Stromal cell of bone marrow (primary cell): ENCODE data around the gene ELMO1.

Experiments used
- DNase-seq: peaks from one replicate; pipeline ENCODE4 v3.0.0-alpha.2; 2012; ENCODE audit warnings: low read depth

Gene ELMO1

GRCh38 chr7:37368540-37368939, 80.1 kb downstream of the ELMO1 start:
- no peak for DNase-seq

GRCh38 chr7:37367010-37367409, 81.7 kb downstream of the ELMO1 start:
- no peak for DNase-seq

- DNase-seq: no peak
Measured at GRCh38 chr7:37366445-37366844, 82.2 kb downstream of the ELMO1 start.

- no peak for DNase-seq
Measured at GRCh38 chr7:37365405-37365804, 83.3 kb downstream of the ELMO1 start.

- no peak for DNase-seq
Measured at GRCh38 chr7:37364856-37365255, 83.8 kb downstream of the ELMO1 start.

GRCh38 chr7:37363536-37364491, 84.8 kb downstream of the ELMO1 start:
- no peak for DNase-seq

GRCh38 chr7:37362802-37363201, 85.9 kb downstream of the ELMO1 start:
- no peak for DNase-seq

GRCh38 chr7:37360484-37360883, 88.2 kb downstream of the ELMO1 start:
- DNase-seq: no peak

- no peak for DNase-seq
Measured at GRCh38 chr7:37359662-37360444, 88.8 kb downstream of the ELMO1 start.

GRCh38 chr7:37359180-37359579, 89.5 kb downstream of the ELMO1 start:
- no peak for DNase-seq

GRCh38 chr7:37357637-37357996, 91.0 kb downstream of the ELMO1 start:
- no peak for DNase-seq

- no peak for DNase-seq
Measured at GRCh38 chr7:37356911-37357636, 91.6 kb downstream of the ELMO1 start.

- DNase-seq: peak; percentile 63
Measured at GRCh38 chr7:37354656-37355131, 94.0 kb downstream of the ELMO1 start.

GRCh38 chr7:37353949-37354655, 94.6 kb downstream of the ELMO1 start:
- no peak for DNase-seq

- no peak for DNase-seq
Measured at GRCh38 chr7:37352974-37353948, 95.4 kb downstream of the ELMO1 start.

GRCh38 chr7:37352251-37352880, 96.3 kb downstream of the ELMO1 start:
- DNase-seq: no peak

- DNase-seq: no peak
Measured at GRCh38 chr7:37351716-37352115, 96.9 kb downstream of the ELMO1 start.

GRCh38 chr7:37349979-37350590, 98.6 kb downstream of the ELMO1 start:
- DNase-seq: no peak

- DNase-seq: no peak
Measured at GRCh38 chr7:37348982-37349381, 99.7 kb downstream of the ELMO1 start.

GRCh38 chr7:37346761-37347160, 101.9 kb downstream of the ELMO1 start:
- DNase-seq: no peak
